IPS-15b (cell line): ENCODE results near the gene S100A12.

Experiments used
- H3K27me3 ChIP-seq: one replicate; pipeline ENCODE4 v1.6.1; 2013; ENCODE audit warnings: low read length; ENCODE audit not compliant: control insufficient read depth, insufficient read depth
- H3K36me3 ChIP-seq: one replicate; pipeline ENCODE4 v1.6.1; 2013; ENCODE audit warnings: low read length; ENCODE audit not compliant: control insufficient read depth, insufficient read depth
- H3K4me1 ChIP-seq: one replicate; pipeline ENCODE4 v1.6.1; 2013; ENCODE audit warnings: mild to moderate bottlenecking, low read length; ENCODE audit not compliant: control insufficient read depth, insufficient read depth
- H3K4me3 ChIP-seq: one replicate; pipeline ENCODE4 v1.5.1; 2013; ENCODE audit warnings: low read depth, low read length
- H3K9ac ChIP-seq: one replicate; pipeline ENCODE4 v1.6.1; 2013; ENCODE audit warnings: low read depth, mild to moderate bottlenecking, low read length
- H3K9me3 ChIP-seq: one replicate; pipeline ENCODE4 v1.6.1; 2013; ENCODE audit warnings: mild to moderate bottlenecking, low read length; ENCODE audit not compliant: control insufficient read depth, insufficient read depth

The S100A12 gene

GRCh38 chr1:153404086-153404635 lies 28.7 kb upstream of the S100A12 start:
- Histone ChIP-seq H3K4me1 (no peaks in the 10 kb centered on the region), H3K9me3 (no peaks in the 10 kb centered on the region), H3K27me3 (peaks cover 11% of the 10 kb centered on the region), H3K36me3 (no peaks in the 10 kb centered on the region), H3K9ac (no peak overlapping the region), H3K4me3 (no peak overlapping the region)

- Histone ChIP-seq H3K9ac (no peak overlapping the region), H3K27me3 (peaks cover 11% of the 10 kb centered on the region), H3K9me3 (no peaks in the 10 kb centered on the region), H3K4me1 (no peaks in the 10 kb centered on the region), H3K4me3 (no peak overlapping the region), H3K36me3 (no peaks in the 10 kb centered on the region)
Measured at GRCh38 chr1:153403421-153404085, 28.1 kb upstream of the S100A12 start.

- peaks cover 11% of the 10 kb centered on the region for H3K27me3 ChIP-seq
- H3K9me3 ChIP-seq = no peaks in the 10 kb centered on the region
- no peak overlapping the region for H3K9ac ChIP-seq
- no peak overlapping the region for H3K4me3 ChIP-seq
- no peaks in the 10 kb centered on the region for H3K4me1 ChIP-seq
- H3K36me3 ChIP-seq = no peaks in the 10 kb centered on the region
Measured at GRCh38 chr1:153402226-153402625, 26.8 kb upstream of the S100A12 start.

GRCh38 chr1:153401461-153401860 lies 26.0 kb upstream of the S100A12 start:
- Histone ChIP-seq H3K27me3 (peaks cover 11% of the 10 kb centered on the region), H3K9ac (no peak overlapping the region), H3K4me1 (no peaks in the 10 kb centered on the region), H3K4me3 (no peak overlapping the region), H3K9me3 (no peaks in the 10 kb centered on the region), H3K36me3 (no peaks in the 10 kb centered on the region)

- no peak overlapping the region for H3K9ac ChIP-seq
- H3K27me3 ChIP-seq = peaks cover 11% of the 10 kb centered on the region
- no peak overlapping the region for H3K4me3 ChIP-seq
- no peaks in the 10 kb centered on the region for H3K9me3 ChIP-seq
- no peaks in the 10 kb centered on the region for H3K36me3 ChIP-seq
- no peaks in the 10 kb centered on the region for H3K4me1 ChIP-seq
Measured at GRCh38 chr1:153400244-153400643, 24.8 kb upstream of the S100A12 start.

- H3K4me3 ChIP-seq = no peak overlapping the region
- no peaks in the 10 kb centered on the region for H3K9me3 ChIP-seq
- H3K9ac ChIP-seq = no peak overlapping the region
- no peaks in the 10 kb centered on the region for H3K36me3 ChIP-seq
- no peaks in the 10 kb centered on the region for H3K4me1 ChIP-seq
- peaks cover 10% of the 10 kb centered on the region for H3K27me3 ChIP-seq
Measured at GRCh38 chr1:153399401-153400055, 24.1 kb upstream of the S100A12 start.

- Histone ChIP-seq H3K9ac (no peak overlapping the region), H3K4me3 (no peak overlapping the region), H3K9me3 (no peaks in the 10 kb centered on the region), H3K4me1 (no peaks in the 10 kb centered on the region), H3K27me3 (no peaks in the 10 kb centered on the region), H3K36me3 (no peaks in the 10 kb centered on the region)
Measured at GRCh38 chr1:153397924-153398651, 22.7 kb upstream of the S100A12 start.

- Histone ChIP-seq H3K27me3 (no peaks in the 10 kb centered on the region), H3K4me1 (no peaks in the 10 kb centered on the region), H3K4me3 (no peak overlapping the region), H3K9ac (no peak overlapping the region), H3K9me3 (no peaks in the 10 kb centered on the region), H3K36me3 (no peaks in the 10 kb centered on the region)
Measured at GRCh38 chr1:153397051-153397923, 21.9 kb upstream of the S100A12 start.

- Histone ChIP-seq H3K4me1 (no peaks in the 10 kb centered on the region), H3K9ac (no peak overlapping the region), H3K36me3 (no peaks in the 10 kb centered on the region), H3K27me3 (no peaks in the 10 kb centered on the region), H3K9me3 (no peaks in the 10 kb centered on the region), H3K4me3 (no peak overlapping the region)
Measured at GRCh38 chr1:153396461-153396860, 21.0 kb upstream of the S100A12 start.

- H3K4me1 ChIP-seq = no peaks in the 10 kb centered on the region
- no peaks in the 10 kb centered on the region for H3K9me3 ChIP-seq
- H3K36me3 ChIP-seq = no peaks in the 10 kb centered on the region
- no peak overlapping the region for H3K4me3 ChIP-seq
- no peaks in the 10 kb centered on the region for H3K27me3 ChIP-seq
- H3K9ac ChIP-seq = no peak overlapping the region
Measured at GRCh38 chr1:153395776-153396175, 20.4 kb upstream of the S100A12 start.

- Histone ChIP-seq H3K4me3 (no peak overlapping the region), H3K9me3 (no peaks in the 10 kb centered on the region), H3K9ac (no peak overlapping the region), H3K4me1 (no peaks in the 10 kb centered on the region), H3K36me3 (no peaks in the 10 kb centered on the region), H3K27me3 (no peaks in the 10 kb centered on the region)
Measured at GRCh38 chr1:153395136-153395685, 19.8 kb upstream of the S100A12 start.
